Chondrocyte (in vitro differentiated cells): ENCODE measurements around the gene BCO1. TPM values are rescaled to one million over a fixed set of nuclear protein-coding genes. Genes with fewer than 3 reads are reported as not detected.
A peak's percentile ranks its signal among the peaks of the same experiment; 100 is the strongest.

Source experiments
- DNase-seq: peaks from one replicate; pipeline ENCODE4 v3.0.0; 2021; ENCODE audit warnings: mixed read lengths, low spot score
- H3K27ac Mint-ChIP-seq: one replicate; pipeline ENCODE4 v1.8.0; 2021; ENCODE audit warnings: mild to moderate bottlenecking, moderate library complexity, mixed read lengths; ENCODE audit not compliant: unreplicated experiment
- H3K27me3 Mint-ChIP-seq: 2 replicates; pipeline ENCODE4 v1.8.0; 2021; ENCODE audit warnings: low read depth, mixed read lengths
- H3K36me3 Mint-ChIP-seq: 2 replicates; pipeline ENCODE4 v1.8.0; 2021; ENCODE audit warnings: low read depth, mixed read lengths
- H3K4me1 Mint-ChIP-seq: 2 replicates; pipeline ENCODE4 v1.8.0; 2021; ENCODE audit warnings: low read depth, mild to moderate bottlenecking, mixed read lengths
- H3K4me3 Mint-ChIP-seq: one replicate; pipeline ENCODE4 v1.8.0; 2021; ENCODE audit warnings: mild to moderate bottlenecking, moderate library complexity, mixed read lengths; ENCODE audit not compliant: unreplicated experiment
- H3K9me3 Mint-ChIP-seq: 2 replicates; pipeline ENCODE4 v1.8.0; 2021; ENCODE audit warnings: low read depth, mixed read lengths
- total RNA-seq: library from RNA; stranded (reverse); gene quantifications from 3 replicates; pipeline ENCODE4 v1.2.1, GENCODE V29; 2021
- TF ChIP-seq, protein P1 (sequence below): fragments of 200-600 bp; sonication (generic); IDR thresholded peaks from 2 replicates; pipeline ENCODE4 v1.5.0; 2021; ENCODE audit warnings: antibody characterized with exemption, mild to moderate bottlenecking, moderate library complexity

BCO1 gene
- total RNA-seq, 1 donor from 2014 or later, result not detected

GRCh38 chr16:81321536-81321935 is 83.0 kb downstream of the BCO1 start:
- DNase-seq, result no peak
- TF ChIP-seq, protein P1, sequence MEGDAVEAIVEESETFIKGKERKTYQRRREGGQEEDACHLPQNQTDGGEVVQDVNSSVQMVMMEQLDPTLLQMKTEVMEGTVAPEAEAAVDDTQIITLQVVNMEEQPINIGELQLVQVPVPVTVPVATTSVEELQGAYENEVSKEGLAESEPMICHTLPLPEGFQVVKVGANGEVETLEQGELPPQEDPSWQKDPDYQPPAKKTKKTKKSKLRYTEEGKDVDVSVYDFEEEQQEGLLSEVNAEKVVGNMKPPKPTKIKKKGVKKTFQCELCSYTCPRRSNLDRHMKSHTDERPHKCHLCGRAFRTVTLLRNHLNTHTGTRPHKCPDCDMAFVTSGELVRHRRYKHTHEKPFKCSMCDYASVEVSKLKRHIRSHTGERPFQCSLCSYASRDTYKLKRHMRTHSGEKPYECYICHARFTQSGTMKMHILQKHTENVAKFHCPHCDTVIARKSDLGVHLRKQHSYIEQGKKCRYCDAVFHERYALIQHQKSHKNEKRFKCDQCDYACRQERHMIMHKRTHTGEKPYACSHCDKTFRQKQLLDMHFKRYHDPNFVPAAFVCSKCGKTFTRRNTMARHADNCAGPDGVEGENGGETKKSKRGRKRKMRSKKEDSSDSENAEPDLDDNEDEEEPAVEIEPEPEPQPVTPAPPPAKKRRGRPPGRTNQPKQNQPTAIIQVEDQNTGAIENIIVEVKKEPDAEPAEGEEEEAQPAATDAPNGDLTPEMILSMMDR, result no peak
- Mint-ChIP-seq H3K27ac (peak overlapping the region; percentile 64), H3K27me3 (no peaks in the 10 kb centered on the region), H3K4me1 (peaks cover 50% of the 10 kb centered on the region), H3K4me3 (no peak overlapping the region), H3K36me3 (no peaks in the 10 kb centered on the region), H3K9me3 (no peaks in the 10 kb centered on the region)

GRCh38 chr16:81324808-81325207 is 86.3 kb downstream of the BCO1 start:
- TF ChIP-seq, protein P1, result no peak
- DNase-seq, result no peak
- Mint-ChIP-seq H3K4me3 (no peak overlapping the region), H3K9me3 (no peaks in the 10 kb centered on the region), H3K27me3 (no peaks in the 10 kb centered on the region), H3K36me3 (no peaks in the 10 kb centered on the region), H3K4me1 (peaks cover 29% of the 10 kb centered on the region), H3K27ac (no peak overlapping the region)

GRCh38 chr16:81327011-81327410 is 88.5 kb downstream of the BCO1 start:
- Mint-ChIP-seq H3K9me3 (no peaks in the 10 kb centered on the region), H3K27me3 (no peaks in the 10 kb centered on the region), H3K4me1 (peaks cover 12% of the 10 kb centered on the region), H3K4me3 (no peak overlapping the region), H3K27ac (no peak overlapping the region), H3K36me3 (no peaks in the 10 kb centered on the region)
- no peak for DNase-seq
- TF ChIP-seq, protein P1, result no peak

DNA sequence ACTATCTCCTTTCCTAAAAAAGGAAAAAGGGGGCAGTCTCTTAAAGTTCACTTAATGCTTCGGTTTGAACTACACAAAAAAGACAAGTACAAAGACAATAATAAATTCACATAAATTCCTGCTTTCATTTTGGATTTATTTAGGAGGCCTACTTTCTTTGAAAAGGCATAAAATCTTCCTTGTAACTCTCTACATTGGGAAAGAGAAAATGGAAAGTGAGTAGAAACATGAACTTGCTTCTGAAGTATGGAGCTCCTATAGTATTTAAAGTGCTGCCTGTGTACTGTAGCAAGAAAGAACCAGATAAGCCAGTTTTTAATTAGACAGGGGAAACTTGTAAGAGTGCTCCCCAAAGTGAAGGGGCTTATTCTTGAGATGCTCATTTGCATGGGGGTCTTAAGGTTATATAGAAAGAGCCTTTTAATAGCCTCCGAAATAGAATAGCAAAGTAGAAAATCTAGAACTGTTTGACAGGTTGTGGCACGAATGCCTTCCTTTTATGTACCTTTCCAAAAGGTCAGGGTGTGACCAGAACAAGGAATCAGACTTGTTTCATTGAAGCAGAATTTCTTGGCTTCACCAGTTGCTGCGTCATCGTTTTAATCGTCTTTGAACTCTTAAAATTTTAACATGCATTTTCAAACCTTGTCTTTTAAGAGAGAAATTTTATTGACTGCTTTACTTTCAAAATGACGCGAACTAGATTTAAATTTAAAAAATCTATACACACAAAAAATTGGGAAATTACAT is 89.1 kb downstream of the BCO1 start:
- Mint-ChIP-seq H3K4me3 (no peak overlapping the region), H3K27me3 (no peaks in the 10 kb centered on the region), H3K4me1 (peaks cover 12% of the 10 kb centered on the region), H3K9me3 (no peaks in the 10 kb centered on the region), H3K36me3 (no peaks in the 10 kb centered on the region), H3K27ac (no peak overlapping the region)
- TF ChIP-seq, protein P1, result no peak
- no peak for DNase-seq

DNA sequence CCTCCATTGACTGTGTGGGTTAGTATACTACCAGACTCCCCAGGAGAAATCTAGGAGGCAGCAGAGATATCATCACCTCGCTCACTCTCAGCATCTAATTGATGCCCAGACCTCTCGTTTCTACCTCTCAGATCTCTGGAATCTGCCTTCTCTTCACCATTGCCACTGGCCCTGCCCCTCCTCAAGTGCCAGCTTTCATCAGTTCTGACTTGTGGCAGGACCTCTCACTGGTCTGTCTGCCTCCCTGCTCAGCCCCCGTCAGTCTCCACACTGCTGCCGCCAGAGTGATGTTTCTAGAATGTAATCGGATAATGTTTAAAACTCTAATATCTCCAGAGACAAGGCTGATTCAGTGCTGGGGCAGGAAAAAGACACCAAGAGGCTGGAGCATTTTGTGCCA is 91.5 kb downstream of the BCO1 start:
- DNase-seq, result no peak
- no peaks in the 10 kb centered on the region for H3K27me3 Mint-ChIP-seq
- no peak overlapping the region for H3K4me3 Mint-ChIP-seq
- TF ChIP-seq, protein P1, result no peak
- H3K9me3 Mint-ChIP-seq, result no peaks in the 10 kb centered on the region
- H3K27ac Mint-ChIP-seq, result peak overlapping the region; percentile 24
- no peaks in the 10 kb centered on the region for H3K36me3 Mint-ChIP-seq
- H3K4me1 Mint-ChIP-seq, result peaks cover 12% of the 10 kb centered on the region
